HG03520 (cell line): ENCODE data around the gene SLCO4A1.

ENCODE experiments used
- ATAC-seq: cut with Tn5 transposase; IDR thresholded peaks from one replicate; pipeline ENCODE4 v1.9.1; 2021; ENCODE audit warnings: mild to moderate bottlenecking, moderate library complexity; ENCODE audit not compliant: unreplicated experiment

SLCO4A1 gene

DNA sequence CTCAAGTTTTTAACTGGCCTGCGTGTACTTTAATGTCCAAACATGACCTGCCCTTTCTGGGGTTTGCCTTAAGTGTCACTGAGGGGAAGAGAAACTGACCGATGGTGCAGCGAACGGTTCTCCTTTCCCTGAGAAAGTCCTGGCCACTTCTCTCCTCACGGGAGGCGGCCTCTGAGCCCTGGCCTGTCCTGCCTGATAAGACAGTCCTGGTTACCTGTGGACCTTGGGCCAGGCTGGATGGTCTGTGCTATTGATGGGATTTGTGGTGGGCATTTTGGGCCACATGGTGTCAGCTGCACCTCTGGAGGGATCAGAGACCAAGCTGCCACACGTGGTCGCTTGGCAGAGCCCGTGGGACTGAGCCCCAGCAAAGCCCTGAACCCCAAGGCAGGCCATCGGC, 54.7 kb downstream of the SLCO4A1 start:
- no peak for ATAC-seq

DNA sequence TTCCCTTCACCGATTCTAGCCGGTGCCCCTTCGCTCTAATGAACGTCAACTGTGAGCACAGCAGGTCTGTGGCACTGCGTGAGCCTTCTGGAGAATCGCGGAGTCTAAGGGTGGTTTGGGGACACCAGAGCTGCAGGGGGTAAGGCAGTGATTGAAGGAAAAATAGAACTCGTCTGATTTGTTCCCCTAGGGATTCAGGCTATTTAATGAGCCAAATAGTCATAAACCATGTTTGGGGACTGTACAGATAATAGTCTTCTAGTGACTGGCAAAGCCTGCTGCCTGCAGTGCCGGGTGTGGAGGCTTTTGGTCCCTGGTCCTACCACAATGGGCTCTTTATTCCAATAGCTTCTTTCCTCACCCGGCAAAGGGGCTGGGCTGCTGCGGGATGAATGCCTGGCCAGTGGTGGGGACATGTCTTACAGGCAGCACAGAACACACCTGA, 55.2 kb downstream of the SLCO4A1 start:
- no peak for ATAC-seq

DNA sequence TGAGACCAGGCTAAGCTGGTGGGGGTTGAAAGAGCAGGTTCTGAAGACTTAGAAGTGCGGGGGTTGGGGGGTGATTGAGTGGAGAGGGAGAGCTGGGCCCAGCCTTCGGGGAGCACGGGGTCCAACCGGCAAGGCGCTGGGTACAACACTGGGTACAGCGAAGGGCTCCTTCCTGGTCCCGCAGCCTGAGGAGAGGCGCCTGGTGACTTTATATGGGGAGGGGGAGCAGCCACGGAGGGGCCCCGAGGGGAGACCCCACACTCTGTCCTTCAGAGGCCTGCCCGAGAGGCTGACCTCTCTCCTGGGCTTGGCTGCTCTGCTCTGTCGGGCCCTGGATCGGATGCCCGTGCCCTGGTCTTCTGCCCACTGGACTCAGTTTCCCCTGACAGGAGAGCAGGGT, 55.9 kb downstream of the SLCO4A1 start:
- ATAC-seq, result no peak

DNA sequence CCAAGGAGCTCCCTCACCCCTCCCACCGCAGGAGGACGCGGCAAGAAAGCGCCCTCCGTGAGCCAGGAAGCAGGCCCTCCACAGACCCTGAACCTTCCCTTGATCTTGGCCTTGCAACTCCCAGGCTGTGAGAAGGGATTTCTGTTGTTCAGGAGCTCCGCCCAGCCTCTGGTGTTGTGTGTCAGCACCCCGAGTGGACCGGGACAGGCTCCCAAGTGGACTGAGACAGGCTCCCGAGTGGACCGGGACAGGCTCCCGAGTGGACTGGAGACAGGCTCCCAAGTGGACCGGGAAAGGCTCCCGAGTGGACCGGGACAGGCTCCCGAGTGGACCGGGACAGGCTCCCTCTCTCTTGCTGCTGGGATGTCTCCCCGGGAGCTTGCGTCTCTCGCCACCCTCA, 57.0 kb downstream of the SLCO4A1 start:
- no peak for ATAC-seq

DNA sequence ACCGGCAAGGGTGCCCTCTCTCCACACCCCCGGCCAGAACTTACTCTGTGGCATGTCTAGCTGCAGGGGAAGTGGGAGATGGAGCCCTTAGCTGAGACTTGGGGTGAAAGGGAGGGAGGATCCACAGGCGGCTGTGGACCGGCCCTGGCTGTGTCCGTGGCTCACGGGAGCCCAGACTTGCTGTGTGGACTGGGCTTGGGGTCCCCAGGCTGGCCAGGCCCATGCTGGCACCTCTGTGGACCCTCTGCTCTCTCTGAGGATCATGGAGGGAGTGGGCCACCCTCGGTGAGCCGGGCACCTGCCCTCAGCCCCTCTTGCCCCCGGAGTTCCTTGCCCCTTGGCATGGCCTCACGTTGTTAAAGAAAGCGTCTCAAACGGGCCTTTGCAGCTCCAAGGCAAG, 57.4 kb downstream of the SLCO4A1 start:
- ATAC-seq, result no peak

DNA sequence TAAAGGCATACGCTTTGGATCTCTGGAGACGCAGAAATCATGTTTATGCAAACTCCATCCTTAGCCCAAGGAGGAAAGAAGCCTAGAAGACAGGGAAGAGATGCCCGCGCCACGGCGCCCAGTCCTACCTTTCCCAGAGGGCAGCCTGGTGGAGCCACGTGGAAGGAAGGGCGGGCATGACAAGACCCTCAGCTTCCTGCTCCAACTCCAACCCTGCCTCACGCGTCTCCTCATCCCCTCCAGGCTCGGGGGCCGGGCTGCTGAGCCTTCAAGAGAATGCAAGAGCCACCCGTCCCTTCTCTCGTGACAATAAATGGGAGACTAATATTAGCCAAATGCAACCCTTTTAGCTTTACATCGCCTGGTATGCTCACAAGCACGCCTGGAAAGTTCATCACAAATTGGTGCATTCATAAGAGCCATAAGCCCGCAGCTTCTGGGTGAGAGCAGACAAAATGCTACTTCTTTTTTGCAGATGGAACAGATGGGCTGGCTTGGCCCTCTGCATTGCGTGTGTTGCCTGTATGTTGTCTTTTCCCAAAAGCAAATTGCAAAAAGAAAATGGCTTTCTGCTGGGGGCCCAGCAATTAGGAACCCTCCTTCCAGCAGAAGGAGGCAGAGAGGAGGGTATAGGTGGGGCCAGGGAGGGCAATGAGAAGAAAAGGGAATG, 58.1 kb downstream of the SLCO4A1 start:
- ATAC-seq, result no peak

DNA sequence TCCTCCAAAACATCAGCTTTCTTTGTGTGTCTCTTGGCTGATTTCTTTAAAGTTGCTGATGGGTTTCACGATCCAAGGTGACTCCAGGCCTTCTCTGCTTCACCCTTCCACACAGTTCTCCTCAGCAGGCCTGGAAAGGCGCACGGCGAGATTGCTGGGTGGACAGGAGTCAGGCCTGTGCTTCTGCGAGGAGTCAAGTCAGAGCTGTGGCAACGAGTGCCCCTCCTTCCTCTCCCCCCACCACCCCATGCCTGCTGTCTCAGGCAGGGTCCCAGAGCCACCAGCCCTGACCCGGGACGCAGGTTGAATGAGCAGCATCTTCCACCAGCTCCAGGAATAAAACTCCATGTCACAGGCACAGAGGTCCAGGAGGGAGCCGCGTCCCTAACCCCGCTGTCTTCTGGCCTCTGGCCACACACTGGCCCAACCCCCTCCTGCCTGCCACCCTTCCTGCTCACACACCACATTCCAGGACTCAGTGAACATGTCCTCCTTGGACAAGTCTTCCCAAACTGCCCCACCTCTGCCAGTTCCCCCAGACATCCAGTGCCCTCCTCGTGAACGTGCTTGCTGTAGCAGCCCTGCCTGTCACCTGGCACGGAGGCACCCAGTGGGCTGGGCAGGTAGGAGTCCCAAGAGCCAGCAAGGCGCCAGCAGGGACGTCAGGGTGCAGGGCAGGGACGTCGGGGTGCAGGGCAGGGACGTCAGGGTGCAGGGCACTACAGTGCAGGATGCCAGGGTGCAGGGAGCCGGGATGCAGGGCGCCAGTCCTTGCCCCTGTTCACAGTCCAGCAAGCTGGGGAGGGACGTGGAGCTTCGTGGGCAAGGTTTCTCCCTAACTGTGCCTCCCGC, 59.1 kb downstream of the SLCO4A1 start:
- ATAC-seq, result no peak

DNA sequence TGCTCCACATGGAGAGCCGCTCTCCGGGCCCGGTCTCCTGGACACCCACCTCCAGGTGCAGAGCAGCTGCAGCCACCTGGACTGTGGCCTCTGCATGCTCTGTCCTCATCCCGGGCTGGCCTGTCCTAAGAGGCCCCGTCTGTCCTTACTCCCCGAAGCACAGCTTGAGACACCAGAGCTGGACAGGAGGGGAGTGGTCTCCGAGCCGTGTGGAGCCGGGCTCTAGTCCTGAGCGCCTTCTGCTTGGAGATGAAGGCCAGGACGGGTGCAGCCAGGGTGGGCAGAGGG, 59.7 kb downstream of the SLCO4A1 start:
- ATAC-seq, result no peak

DNA sequence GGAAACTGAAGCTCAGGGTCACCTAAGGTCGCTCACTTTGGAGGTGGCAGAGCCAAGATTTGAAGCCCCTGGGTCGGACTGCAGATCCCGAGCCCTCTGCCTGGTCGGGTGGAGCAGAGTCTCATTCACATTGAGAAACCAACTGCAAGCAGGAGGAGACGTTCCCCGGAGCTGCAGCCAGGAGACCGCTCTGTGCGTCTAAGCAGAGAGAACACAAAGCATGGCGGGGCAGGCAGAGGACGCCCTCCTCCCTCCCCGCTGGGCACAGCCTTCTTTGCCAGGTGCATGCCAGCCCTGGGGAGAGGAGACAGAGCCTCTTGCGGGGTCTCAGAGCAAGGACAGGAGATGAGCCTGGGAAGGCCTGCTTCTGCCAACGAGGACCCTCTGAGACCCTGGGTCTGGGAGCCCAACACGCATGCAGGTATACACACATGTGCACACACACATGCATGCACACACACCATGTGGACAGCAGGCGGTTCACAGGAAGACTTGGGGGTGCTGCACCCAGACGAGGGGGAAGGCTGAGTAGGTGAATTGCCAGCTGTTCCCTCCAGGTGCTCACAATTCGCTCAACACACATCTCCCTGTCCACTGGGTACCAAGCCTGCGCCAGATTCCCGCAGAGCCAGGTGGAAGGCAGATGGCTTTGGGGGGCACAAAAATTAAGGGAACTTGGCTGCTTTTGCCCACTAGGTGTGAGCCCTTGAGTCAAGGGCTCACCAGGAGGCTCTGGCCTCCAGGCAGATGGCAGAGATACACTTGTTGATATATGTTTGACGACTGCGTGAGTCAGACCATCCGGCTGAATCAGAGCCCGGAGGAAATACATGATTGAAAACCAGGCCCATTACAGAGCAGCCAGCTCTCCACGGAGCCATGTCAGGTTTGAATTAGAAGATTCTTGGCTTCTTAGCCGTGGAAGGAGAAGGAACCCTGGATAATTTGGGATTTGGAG, 60.9 kb downstream of the SLCO4A1 start:
- ATAC-seq, result no peak

DNA sequence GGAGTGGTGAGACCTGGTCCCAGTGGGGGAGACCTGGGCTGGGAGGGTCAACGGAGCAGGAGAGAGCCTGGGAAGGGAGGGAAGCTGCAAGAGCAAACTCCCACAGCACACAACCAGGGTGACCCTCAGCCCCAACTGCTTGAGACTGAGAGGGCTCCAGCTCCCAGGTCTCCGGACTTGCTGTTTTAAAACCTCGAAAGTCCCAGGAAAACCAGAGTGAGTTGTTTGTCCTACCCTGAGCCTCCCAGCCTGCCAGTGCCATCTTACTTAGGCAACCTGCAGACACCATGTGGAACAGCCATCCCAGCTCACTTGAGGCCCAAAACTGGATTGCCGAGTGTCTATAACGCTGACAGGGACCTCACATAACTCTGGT, 61.5 kb downstream of the SLCO4A1 start:
- no peak for ATAC-seq

DNA sequence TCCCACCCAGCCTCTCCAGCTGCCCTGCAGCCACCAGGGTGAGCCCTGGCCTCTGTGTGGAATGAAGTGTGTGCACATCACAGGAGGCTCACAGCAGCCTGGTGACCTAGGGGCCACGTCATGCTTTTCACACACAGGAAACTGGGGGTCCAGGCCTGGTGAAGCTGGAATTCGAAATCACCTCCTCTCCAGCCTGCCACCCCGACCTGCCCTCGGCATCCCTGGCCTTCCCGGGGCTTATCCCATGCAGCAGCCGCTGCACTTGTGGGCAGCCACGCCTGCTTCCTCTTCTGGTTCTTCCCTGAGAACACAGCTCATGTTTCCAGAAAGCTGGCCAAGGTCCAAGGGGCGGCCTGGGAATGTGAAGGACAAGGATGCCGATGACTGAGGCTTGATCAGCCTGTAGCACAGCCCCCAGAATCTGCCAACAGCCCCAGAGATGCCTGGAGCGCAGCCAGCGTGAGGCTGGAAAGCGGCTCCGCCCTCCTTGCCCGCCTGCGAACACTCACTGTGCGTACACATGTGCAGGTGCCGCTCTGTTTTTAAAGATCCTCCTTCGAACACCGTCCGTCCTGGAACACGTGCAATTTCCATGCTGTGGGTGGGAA, 62.1 kb downstream of the SLCO4A1 start:
- no peak for ATAC-seq

DNA sequence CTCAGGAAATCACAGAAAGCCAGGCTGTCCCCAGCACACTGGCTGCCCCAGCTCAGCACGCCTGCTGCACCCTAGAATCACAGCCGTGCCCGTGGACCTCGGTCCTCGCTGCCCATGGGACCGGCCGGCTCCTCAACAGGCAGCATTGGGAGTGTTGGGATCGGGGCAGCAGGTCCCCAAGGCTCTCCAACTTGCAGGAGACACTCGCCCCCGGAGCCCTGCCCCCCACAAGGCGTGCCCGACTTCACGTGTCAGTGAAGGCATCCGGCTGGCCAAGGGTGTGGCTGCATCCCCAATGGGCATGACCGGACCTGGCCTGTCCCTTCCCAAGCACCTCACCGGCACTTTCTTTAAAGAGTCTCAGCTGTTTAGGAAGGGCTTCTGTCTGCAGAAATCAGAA, 63.3 kb downstream of the SLCO4A1 start:
- no peak for ATAC-seq

DNA sequence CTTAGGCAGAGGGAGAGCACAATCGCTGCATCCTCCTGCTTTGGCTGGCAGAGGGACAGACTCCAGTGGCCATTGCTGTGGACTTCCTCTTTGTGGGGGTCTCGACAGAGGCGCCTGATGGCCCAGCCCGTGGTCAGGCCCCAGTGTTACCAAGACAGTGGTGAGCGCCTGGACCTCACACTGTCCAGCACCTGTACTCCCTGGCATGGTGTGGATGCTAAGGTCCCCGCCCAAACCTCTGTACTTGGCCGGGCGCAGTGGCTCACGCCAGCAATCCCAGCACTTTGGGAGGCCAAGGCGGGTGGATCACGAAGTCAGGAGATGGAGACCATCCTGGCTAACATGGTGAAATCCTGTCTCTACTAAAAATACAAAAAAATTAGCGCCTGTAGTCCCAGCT, 64.0 kb downstream of the SLCO4A1 start:
- no peak for ATAC-seq

DNA sequence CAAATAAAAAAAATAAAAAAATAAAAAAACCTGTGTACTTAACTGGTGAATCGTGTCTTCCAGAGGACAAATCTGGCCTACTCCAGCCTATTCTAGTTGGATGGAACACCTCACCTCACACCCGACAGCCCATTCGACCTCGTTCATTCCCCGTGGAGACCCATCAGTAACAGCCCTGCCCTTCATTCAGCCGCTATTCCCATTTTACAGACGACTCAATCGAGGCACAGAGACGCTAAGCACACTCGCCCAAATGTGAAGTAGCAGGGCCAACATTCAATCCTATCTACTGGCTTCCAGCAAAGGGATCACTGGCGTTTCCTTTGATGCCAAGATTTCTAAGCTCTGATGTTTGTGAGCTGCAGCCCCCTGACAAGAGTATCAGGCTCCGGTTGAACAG, 64.6 kb downstream of the SLCO4A1 start:
- no peak for ATAC-seq

DNA sequence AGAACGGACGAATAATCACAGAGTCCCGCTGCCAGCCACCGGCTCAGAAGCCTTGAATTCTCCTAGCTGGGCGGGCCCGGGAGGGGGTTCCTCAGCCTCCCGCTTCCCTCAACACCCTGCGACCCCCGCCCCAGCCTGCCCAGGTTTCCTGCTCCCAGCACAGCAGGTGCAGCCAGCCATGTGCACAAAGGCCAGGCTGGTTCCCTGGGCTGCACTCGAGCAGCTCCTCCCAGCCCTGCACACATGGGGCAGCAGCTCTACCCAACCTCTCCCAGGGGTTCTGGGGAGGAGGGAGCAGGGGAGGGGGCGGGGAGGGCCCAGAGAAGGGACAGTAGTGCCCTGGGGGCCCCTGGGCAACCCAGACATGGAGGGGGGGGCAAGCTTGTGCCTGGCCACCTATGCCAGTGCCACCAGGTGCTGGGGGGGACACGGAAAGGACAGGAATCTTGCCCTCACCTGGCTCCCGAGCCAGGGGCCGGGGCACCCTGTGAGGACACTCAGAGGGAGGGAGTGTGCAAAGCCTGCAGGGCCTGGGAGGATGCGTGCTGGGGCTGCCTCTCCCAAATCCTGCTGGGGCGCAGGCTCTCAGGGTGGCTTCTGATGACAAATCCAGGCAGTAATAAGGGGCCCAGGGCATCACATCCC, 65.1 kb downstream of the SLCO4A1 start:
- ATAC-seq, result no peak

DNA sequence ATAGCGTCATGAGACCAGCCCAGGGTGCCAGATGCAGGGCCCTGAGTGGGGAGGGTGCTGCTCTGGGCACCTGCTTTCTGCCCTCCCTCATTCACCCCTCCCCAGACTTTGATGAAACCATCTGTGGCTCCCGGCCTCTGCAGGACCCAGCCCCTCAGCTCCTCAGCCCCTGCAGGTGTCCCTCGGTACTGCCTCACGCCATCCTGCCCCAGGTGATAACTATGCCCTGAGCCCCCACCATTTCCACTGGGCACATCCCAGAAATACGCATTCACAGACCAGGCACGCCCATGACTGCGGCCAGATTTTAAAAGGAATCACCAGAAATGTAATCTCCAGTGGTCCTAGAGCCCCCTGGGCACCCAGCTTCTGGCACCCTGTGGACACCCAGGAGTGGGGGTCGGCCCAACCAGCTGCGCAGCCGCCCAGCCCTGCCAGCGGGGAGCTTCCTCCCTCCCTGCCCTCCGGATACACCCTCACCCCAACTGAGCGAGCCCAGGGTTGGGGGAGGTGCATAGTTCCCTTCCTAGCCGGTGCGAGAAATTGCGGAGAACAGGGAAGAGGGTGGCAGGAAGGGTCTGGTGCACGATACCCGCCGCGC, 65.7 kb downstream of the SLCO4A1 start:
- ATAC-seq, result no peak

DNA sequence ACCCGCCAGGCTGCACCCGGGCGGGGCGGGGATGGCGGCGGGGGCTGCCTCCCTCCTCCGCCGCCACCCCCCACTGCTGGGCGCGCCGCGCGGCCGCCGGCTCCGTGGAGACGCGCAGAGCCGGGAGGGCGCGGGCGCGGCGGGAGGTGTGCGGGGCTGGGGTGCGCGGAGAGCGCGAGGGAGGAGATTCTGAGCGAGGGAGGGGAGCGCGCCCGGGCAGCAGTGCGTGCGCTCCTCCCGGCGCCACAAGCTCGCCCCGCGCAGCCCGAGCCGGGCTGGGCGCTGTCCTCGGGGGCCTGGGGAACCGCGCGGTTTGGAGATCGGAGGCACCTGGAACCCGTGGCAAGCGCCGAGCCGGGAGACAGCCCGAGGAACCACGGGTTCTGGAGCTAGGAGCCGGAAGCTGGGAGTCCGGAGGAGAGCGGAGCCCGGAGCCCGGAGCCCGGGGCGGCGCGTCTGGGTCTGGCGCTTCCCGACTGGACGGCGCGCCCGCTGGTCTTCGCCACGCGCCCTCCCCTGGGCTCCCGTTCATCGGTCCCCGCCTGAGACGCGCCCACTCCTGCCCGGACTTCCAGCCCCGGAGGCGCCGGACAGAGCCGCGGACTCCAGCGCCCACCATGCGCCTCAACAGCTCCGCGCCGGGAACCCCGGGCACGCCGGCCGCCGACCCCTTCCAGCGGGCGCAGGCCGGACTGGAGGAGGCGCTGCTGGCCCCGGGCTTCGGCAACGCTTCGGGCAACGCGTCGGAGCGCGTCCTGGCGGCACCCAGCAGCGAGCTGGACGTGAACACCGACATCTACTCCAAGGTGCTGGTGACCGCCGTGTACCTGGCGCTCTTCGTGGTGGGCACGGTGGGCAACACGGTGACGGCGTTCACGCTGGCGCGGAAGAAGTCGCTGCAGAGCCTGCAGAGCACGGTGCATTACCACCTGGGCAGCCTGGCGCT, 66.6 kb downstream of the SLCO4A1 start, which contains the start of gene NTSR1:
Gene NTSR1, plus strand, starts transcription at position 246 of the 946 bp plus-strand sequence. Its CDS starts 372 bp downstream, at position 618.
- no peak for ATAC-seq

DNA sequence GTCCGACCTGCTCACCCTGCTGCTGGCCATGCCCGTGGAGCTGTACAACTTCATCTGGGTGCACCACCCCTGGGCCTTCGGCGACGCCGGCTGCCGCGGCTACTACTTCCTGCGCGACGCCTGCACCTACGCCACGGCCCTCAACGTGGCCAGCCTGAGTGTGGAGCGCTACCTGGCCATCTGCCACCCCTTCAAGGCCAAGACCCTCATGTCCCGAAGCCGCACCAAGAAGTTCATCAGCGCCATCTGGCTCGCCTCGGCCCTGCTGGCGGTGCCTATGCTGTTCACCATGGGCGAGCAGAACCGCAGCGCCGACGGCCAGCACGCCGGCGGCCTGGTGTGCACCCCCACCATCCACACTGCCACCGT, 67.2 kb downstream of the SLCO4A1 start:
- ATAC-seq, result no peak
